MM.1S (cell line): ENCODE results near the gene IHH.

Source experiments
- DNase-seq: peaks from one replicate; pipeline ENCODE4 v3.0.0-alpha.2; 2015
- H2AFZ ChIP-seq: fragments of 300-600 bp; sonication (generic); 2 replicates; pipeline ENCODE4 v1.6.0; 2016; ENCODE audit warnings: antibody characterized with exemption, low read length
- H3F3A ChIP-seq: fragments of 300-600 bp; sonication (generic); 2 replicates; pipeline ENCODE4 v1.6.1; 2016; ENCODE audit warnings: mild to moderate bottlenecking, antibody characterized with exemption, low read length, moderate library complexity, mixed read lengths; ENCODE audit not compliant: insufficient read depth
- H3K27ac ChIP-seq: fragments of 300-600 bp; sonication (generic); 2 replicates; pipeline ENCODE4 v1.5.1; 2016; ENCODE audit warnings: mild to moderate bottlenecking, low read length
- H3K27me3 ChIP-seq: fragments of 300-600 bp; sonication (generic); replicated peaks from 2 replicates; pipeline ENCODE4 v1.6.0; 2016; ENCODE audit warnings: low read length; ENCODE audit not compliant: insufficient read depth
- H3K36me3 ChIP-seq: fragments of 300-600 bp; sonication (generic); replicated peaks from 2 replicates; pipeline ENCODE4 v1.6.1; 2016; ENCODE audit warnings: mild to moderate bottlenecking, low read length, mixed read lengths; ENCODE audit not compliant: insufficient read depth
- H3K4me1 ChIP-seq: fragments of 300-600 bp; sonication (generic); 2 replicates; pipeline ENCODE4 v1.6.1; 2016; ENCODE audit warnings: low read length, mixed read lengths
- H3K4me2 ChIP-seq: fragments of 300-600 bp; sonication (generic); 2 replicates; pipeline ENCODE4 v1.6.0; 2016; ENCODE audit warnings: low read depth, low read length
- H3K4me3 ChIP-seq: fragments of 300-600 bp; sonication (generic); 2 replicates; pipeline ENCODE4 v1.5.1; 2016; ENCODE audit warnings: low read length, mixed read lengths
- H3K79me2 ChIP-seq: fragments of 300-600 bp; sonication (generic); 2 replicates; pipeline ENCODE4 v1.6.1; 2016; ENCODE audit warnings: mixed run types, low read length, mixed read lengths
- H3K9ac ChIP-seq: fragments of 300-600 bp; sonication (generic); 2 replicates; pipeline ENCODE4 v1.6.1; 2016; ENCODE audit warnings: low read length, mixed read lengths
- H3K9me2 ChIP-seq: fragments of 300-600 bp; sonication (generic); replicated peaks from 2 replicates; pipeline ENCODE4 v1.6.1; 2016; ENCODE audit warnings: mild to moderate bottlenecking, low read length, mixed read lengths; ENCODE audit not compliant: insufficient read depth
- H3K9me3 ChIP-seq: fragments of 300-600 bp; sonication (generic); replicated peaks from 2 replicates; pipeline ENCODE4 v1.6.1; 2016; ENCODE audit warnings: mild to moderate bottlenecking, low read length, mixed read lengths; ENCODE audit not compliant: insufficient read depth
- H4K20me1 ChIP-seq: fragments of 300-600 bp; sonication (generic); 2 replicates; pipeline ENCODE4 v1.6.1; 2016; ENCODE audit warnings: mild to moderate bottlenecking, low read length, moderate library complexity, mixed read lengths; ENCODE audit not compliant: insufficient read depth
- EZH2 ChIP-seq: fragments of 300-600 bp; sonication (generic); optimal IDR thresholded peaks from 2 replicates; pipeline ENCODE3; 2017; ENCODE audit warnings: low read depth, mild to moderate bottlenecking, antibody characterized with exemption, low read length, mixed read lengths
- EZH2phosphoT487 ChIP-seq: fragments of 300-600 bp; sonication (generic); IDR thresholded peaks from 2 replicates; pipeline ENCODE4 v1.6.1; 2018; ENCODE audit warnings: antibody characterized with exemption, low read length
- TF ChIP-seq, protein P1 (sequence below): fragments of 300-600 bp; sonication (generic); IDR thresholded peaks from 2 replicates; pipeline ENCODE4 v1.5.1; 2016; ENCODE audit warnings: antibody characterized with exemption, low read length, mixed read lengths

Gene IHH

DNA sequence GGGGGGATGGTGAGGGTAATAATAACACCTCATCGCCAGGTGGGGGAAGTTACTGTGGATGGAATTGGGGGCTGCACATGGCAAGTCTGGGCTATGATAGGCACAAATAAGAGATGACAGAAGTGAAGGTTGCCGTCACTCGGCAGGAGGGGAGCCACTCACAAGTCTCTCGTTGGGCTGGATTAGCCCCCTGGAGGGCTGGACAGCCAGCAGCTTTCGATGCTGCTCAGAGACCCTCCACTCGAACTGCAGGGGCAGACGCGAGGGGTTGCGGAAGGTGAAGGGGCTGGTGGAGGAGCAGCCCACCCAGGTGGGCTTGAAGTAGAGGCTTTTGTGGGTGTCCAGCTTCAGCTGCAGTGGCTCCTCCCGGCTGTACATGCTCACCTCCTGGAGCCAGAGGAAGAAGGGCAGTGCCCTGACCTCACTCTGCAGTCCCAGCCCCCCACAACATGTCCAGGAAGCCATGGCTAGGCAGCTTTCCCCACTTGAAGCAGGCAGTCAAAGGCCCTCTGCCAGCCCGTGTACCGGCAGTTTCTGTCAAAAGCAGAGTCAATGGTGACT is 37.6 kb downstream of the IHH start:
- Histone ChIP-seq H3K27ac (no peak overlapping the region), H2AFZ (no peak overlapping the region), H3K79me2 (no peaks in the 10 kb centered on the region), H3K9me3 (no peaks in the 10 kb centered on the region), H3K9ac (no peak overlapping the region), H3K36me3 (no peaks in the 10 kb centered on the region), H3K9me2 (no peaks in the 10 kb centered on the region), H3K4me2 (no peak overlapping the region), H3K4me3 (no peak overlapping the region), H3F3A (no peaks in the 10 kb centered on the region), H3K27me3 (peaks cover 91% of the 10 kb centered on the region), H4K20me1 (no peaks in the 10 kb centered on the region), H3K4me1 (no peaks in the 10 kb centered on the region)
- TF ChIP-seq, protein P1, sequence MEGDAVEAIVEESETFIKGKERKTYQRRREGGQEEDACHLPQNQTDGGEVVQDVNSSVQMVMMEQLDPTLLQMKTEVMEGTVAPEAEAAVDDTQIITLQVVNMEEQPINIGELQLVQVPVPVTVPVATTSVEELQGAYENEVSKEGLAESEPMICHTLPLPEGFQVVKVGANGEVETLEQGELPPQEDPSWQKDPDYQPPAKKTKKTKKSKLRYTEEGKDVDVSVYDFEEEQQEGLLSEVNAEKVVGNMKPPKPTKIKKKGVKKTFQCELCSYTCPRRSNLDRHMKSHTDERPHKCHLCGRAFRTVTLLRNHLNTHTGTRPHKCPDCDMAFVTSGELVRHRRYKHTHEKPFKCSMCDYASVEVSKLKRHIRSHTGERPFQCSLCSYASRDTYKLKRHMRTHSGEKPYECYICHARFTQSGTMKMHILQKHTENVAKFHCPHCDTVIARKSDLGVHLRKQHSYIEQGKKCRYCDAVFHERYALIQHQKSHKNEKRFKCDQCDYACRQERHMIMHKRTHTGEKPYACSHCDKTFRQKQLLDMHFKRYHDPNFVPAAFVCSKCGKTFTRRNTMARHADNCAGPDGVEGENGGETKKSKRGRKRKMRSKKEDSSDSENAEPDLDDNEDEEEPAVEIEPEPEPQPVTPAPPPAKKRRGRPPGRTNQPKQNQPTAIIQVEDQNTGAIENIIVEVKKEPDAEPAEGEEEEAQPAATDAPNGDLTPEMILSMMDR, result no peak
- no peak for TF ChIP-seq EZH2phosphoT487
- TF ChIP-seq EZH2, result no peak
- no peak for DNase-seq

DNA sequence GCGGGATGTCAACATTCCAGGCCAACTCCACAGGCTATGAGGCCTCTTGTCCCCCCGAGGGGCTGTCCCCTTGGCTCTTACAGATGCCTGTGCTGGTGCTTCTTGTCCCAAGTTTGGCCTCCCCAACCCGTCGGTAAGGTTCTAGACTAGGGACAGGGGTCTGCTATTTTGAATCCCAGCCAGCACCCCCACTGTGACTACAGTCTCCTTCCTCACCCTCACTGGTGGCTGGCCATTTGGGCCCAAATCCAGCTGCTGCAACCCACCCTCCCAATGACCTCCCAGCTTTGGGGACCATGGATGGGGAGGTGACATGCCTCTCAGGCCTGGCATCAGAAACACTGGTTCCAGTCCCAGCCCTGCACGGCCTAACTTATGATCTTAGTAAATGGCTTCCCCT is 38.1 kb downstream of the IHH start:
- no peak for TF ChIP-seq EZH2phosphoT487
- TF ChIP-seq, protein P1, result no peak
- TF ChIP-seq EZH2, result no peak
- no peak for DNase-seq
- Histone ChIP-seq H3K4me3 (no peak overlapping the region), H3K9me3 (no peaks in the 10 kb centered on the region), H3K27ac (no peak overlapping the region), H3K9ac (no peak overlapping the region), H3K4me2 (no peak overlapping the region), H3K36me3 (no peaks in the 10 kb centered on the region), H3K4me1 (no peaks in the 10 kb centered on the region), H3F3A (no peaks in the 10 kb centered on the region), H3K79me2 (no peaks in the 10 kb centered on the region), H4K20me1 (no peaks in the 10 kb centered on the region), H3K27me3 (peaks cover 91% of the 10 kb centered on the region), H3K9me2 (no peaks in the 10 kb centered on the region), H2AFZ (no peak overlapping the region)

DNA sequence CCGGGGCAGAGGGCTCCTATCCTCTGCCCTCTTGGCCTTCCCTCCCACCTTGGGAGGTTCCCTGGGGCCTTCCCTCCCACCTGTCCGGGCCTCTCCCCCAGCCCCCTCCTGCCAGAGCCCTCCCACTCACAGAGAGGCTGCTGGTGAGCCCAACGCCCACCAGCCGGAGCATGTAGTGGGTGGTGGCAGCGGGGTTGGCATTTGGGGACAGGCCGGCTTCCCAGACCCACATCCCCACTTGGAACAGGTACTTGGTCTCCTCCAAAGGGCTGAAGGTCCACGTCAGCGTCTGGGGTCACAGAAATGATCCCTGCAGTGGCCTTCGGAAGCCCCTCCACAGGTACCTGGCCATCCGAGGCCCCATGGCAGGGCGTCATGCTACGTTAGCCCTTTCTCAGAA is 38.7 kb downstream of the IHH start:
- no peak overlapping the region for H3K9ac ChIP-seq
- H4K20me1 ChIP-seq, result no peaks in the 10 kb centered on the region
- no peaks in the 10 kb centered on the region for H3F3A ChIP-seq
- H3K79me2 ChIP-seq, result no peaks in the 10 kb centered on the region
- H3K27ac ChIP-seq, result no peak overlapping the region
- H3K27me3 ChIP-seq, result peaks cover 91% of the 10 kb centered on the region
- no peaks in the 10 kb centered on the region for H3K4me1 ChIP-seq
- H3K4me3 ChIP-seq, result no peak overlapping the region
- H2AFZ ChIP-seq, result no peak overlapping the region
- H3K9me2 ChIP-seq, result no peaks in the 10 kb centered on the region
- no peak for TF ChIP-seq EZH2
- TF ChIP-seq, protein P1, result no peak
- TF ChIP-seq EZH2phosphoT487, result no peak
- no peak for DNase-seq
- H3K9me3 ChIP-seq, result no peaks in the 10 kb centered on the region
- H3K36me3 ChIP-seq, result no peaks in the 10 kb centered on the region
- H3K4me2 ChIP-seq, result no peak overlapping the region
